HG03521 (cell line): ENCODE results near the gene FTO.

Experiments
- ATAC-seq: cut with Tn5 transposase; IDR thresholded peaks from one replicate; pipeline ENCODE4 v1.9.1; 2021; ENCODE audit warnings: mild to moderate bottlenecking, moderate library complexity; ENCODE audit not compliant: unreplicated experiment

The FTO gene

DNA sequence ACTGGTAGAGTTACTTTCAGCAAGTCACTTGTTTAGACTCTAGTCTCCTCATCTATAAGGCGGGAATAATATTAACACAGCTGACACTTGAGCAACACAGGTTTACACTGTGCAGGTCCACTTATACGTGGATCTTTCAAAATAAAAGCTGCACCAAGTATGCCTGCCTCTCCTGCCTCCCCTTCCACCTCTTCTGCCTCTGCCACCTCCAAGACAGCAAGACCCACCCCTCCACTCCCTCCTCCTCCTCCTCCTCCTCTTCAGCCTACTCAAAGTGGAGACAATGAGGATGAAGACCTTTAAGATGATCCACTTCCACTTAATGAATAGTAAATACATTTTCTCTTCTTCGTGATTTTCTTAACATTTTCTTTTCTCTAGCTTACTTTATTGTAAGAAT lies 285.6 kb downstream of the FTO start:
- no peak for ATAC-seq

DNA sequence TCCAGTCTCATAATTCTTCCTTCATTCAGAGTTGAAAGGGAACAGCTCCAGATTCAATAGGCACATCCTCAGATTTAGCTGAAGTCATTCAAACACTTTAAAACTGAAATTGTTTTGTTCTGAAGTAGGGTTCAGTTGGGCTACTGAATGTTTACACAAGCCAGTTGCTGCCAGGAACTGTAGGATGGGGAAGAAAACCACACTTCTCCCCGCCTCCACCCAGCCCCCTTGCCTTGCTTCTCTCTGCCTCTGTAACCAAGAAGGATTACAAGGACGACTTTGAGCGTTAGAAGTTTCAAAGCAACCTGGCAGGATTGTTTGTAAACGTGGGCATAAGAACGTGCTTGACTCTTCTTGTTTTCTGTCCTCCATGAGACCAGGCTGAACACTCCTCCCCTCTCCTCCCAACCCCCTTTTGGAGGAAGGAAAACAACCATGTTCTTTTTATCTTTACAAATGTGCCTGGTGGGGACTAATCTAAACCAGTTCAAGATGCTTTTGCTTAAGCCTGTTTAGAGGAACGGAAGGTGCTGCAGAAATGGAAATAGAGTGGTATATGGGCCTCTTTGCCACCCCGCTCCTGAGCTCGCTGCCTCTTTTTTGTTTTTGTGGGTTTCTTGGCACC lies 287.9 kb downstream of the FTO start:
- no peak for ATAC-seq

DNA sequence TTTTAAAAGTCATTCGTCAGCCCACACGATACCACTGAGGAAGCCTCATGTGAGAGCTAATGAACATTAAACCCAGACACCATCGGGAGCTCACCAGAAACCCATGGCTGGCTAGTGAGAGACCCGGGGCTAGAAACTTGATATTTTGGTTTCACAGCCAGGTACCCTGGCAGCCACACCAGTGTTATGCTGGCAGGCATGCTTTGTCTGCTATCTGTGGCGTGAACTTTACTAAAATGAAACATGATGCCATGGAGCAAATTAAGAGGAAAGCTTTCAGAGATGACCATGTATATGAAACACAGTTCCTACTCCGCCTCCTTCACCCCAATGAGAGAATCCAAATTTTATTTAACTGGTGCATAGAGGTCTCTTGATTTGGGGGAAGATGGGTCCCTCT lies 291.4 kb downstream of the FTO start:
- ATAC-seq, result no peak

DNA sequence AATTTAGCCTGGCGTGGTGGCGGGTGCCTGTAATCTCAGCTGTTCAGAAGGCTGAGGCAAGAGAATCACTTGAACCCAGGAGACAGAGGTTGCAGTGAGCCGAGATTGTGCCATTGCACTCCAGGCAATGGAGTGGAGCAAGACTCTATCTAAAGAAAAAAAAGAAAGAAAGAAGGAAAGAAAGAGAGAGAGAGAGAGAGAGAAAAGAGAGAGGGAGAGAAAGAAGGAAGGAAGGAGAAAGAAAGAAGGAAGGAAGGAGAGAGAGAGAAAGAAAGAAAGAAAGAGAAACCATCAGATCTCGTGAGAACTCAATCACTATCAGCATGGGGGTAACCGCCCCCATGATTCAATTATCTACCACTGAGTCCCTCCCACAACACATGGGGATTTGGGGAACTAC lies 293.0 kb downstream of the FTO start:
- no peak for ATAC-seq

DNA sequence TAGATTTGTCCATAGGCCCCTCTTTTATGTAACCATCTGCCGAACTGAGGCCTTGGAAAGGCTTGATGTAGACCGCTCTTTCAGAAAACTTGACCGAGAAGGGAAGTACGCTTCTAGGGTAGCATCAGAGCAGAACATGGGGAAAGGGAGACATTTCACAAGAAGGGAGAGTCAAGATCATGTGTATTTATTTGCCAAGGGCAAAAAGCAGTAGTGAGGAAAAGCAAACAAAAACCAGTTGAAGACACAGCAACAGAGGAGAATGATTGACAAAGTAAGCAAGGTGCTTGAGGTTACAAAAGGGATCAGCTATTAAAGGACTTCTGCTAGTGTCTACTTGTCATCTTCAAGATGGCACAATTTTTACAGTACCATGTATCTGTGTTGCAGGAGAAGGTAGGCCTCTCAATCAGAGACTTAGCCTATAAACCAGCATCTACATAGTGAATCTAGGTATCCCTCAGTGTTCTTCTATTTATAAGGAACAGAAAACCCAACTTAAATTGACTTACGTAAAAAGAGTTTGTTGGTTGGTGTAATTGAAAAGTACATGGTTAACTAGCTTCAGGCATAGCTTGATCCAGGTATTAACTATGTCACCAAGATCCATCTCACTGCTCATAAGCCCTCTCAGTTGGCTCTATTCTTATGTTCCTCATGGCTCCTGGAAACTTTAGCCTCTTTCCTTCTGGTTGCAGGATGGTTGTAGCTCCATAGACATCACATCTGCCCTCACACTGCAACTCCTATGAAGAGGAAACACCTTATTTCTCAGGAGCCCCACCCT lies 294.3 kb downstream of the FTO start:
- no peak for ATAC-seq

DNA sequence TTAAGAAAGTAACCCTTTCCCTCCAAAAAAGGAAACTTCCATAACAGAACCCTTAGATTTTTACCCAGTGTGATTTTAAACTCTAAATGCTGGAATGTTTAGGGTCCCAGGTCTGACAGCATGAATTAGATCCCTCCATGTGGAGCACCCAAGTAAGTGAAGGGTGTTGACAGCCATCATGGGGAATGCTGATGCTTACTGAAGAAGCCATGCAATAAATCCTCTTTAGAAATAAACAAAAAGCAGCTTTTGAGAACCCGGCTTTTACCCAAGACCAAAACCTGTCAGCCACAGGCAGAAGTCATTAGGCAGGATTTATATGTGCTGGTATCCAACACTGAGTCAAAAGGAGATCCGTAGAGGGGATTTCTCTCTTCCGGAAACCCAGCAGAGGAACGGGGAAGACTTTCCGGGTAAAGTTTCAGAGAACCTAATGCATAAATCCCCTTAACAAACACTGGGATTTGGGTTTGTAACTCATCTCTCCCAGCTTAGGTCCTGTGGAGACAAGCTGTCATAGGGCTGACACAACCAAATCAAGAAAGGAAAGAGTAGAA lies 295.1 kb downstream of the FTO start:
- ATAC-seq, result no peak

DNA sequence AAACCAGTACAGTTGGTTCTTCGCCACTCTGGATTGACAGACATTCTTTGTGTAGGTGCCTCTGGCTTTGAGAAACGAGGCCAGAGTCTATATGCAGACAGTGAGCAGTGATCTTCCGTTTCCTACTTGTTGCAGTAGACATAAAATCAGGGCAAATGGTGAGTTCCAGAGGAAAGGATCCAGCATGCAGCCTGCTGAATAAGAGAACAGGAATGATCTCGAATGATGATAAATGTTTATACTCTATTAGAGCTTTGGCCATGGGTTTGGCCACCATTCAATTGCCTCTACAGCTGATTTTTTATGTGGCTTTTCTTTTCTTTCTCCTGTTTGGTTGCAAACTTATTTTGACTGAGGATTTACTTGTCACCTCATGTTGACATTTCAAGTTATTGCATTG lies 295.9 kb downstream of the FTO start:
- no peak for ATAC-seq

DNA sequence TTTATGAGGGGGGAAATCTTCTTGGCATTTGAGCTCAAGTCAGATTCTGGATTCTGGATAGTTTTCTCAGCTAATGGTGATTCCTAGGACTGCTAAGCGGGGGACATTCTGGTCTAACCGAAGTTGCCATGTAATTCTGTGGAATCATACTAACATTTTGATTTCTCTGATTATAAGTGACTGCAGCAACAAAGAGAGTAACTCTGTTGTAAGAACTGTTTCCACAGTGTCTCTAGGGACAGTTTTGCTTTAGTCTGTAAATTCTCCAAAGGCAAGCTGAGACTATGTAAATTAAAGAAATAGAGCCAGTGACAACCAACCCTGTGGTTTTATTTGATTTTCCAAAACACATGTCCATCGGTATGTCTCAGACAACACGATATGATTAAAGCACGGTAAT lies 296.4 kb downstream of the FTO start:
- no peak for ATAC-seq

DNA sequence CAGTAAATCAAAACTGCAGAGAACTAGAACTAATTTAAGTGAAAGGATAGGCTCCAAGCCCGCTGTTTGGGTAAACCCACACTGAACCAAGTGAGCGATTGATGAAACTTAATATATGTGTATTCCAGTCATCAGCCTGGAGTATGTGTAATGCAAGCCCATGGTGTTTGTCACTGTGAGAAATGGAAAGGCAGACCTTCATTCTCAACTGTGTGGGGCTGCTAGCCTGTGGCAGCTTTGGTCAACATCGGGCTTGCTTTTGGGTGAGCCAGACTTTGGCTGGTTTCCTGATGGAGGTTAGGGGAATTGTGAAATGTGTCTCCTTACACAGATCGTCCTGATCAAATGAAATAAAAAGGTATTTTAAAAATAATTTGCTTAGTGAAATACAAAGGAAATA lies 302.7 kb downstream of the FTO start:
- ATAC-seq, result no peak

DNA sequence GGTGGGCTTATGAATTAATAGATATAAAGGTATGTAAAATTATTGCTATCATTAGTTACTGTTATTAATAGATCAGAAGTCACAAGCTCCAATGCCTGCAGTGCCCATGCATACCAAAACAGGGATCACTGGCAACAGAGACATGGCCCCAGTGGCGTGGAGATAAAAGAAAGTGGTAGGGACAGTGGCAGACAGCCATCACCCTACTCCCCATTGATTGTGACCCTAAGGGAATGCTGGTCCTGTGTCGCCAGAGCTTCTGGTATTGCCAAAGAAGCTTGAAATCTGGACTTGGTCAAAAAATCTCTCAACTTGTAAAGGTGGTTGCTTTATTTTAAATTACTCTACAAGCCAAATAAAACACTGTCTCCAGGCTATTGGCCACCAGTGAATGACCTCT lies 303.5 kb downstream of the FTO start:
- no peak for ATAC-seq

DNA sequence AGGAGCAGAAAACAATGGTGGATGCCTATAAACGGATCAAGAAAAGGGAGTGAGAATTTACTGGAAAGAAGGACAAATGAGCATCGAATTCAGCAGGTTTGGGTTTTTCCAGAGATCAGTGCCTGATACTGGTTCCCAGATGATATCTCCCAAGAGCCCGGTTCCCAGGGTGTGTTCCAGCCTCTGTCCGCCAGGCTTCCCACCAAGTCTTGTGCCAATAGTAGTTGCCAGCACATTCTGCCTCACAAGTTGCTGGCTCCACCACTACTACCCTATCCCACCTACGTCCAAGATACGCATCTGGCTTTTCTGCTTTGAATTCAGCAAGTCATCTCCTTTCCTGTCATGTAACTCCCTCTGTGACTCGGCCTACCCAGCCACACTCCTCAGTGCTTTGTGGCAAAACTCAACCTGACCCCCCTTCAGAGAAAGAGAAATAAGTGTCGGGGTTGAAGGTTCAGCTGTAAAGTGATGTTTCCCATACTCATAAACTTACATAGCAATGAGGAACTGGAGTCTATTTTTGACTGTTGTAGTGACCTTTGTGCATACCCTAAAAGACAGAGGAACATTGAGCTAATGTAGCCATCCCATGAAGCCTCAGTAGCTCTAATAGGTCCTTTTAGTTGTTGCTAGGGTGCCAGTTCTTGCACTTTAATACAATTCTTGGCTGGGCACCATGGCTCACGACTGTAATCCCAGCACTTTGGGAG lies 305.7 kb downstream of the FTO start:
- ATAC-seq, result no peak

DNA sequence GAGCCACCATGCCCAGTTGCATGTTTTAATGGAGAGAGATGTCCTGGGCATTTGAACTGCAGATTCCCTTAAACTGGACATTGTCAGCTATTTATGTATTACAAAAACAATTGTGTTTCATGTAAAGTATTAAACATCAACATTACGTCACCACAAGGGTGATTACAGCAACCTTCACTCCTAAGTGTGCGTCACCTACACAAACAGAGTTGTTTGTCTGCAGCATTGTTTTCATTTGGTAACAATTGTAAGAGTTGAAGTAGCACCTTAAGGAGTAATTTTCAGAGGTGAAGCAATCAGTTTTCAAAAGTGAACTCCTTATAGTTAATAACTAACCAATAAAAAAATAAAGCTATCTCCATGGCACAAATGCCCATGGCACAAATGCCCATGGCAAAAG lies 311.2 kb downstream of the FTO start:
- ATAC-seq, result no peak

DNA sequence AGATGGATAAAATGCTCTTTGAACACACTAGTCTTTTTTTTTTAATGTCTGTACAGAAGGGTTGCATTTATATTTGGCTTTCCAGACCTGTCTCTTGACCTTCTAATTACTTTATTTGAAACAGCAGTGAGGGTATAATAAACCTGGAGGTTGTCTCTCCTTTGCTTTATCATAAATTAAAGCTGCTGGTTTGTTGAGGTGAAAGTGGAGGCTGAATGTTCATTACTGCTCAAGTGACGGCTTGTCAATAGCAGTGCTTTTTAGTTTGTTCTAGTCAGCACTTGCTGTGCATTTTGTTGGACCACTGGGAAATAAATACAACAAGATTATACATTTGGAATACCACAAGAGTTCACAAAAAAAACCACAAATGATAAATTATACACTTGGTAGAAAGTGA lies 318.4 kb downstream of the FTO start:
- no peak for ATAC-seq

DNA sequence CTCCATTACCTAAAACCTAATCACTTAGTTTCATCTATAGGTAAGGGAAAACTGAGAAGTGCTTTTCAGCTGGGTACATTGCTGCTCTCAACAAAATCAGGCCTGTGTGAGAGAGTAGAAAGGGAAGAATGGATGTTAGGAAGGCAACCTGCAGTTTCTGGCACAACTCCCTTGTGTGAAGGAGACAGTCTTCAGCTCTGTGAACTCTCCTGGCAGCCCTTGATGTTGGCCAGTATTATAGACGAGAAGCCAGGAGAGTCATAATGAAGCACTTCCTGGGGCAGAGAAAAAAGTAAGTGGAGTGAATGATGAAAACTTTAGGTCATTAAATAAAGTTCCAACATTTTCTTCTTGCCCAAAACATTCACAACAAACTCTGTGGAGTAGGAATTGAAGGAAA lies 322.5 kb downstream of the FTO start:
- no peak for ATAC-seq

DNA sequence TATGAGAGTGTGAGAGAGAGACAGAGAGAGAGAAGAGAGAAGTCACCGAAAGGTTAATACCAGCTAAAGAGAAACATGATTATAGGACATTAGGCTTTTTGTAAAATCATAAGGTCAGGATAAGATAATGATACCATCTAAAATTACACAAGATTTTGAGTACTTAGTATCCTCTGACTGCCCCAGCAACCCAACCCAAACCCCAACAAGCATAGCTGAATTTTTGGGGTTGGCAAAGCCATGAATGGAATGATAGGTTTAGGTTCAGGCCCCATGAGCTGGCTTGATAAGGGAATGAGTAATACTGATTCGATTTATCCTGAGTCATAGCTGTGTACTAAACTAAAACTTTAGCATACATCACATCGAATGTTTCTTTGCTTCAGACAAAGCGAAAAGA lies 323.1 kb downstream of the FTO start:
- ATAC-seq, result no peak

DNA sequence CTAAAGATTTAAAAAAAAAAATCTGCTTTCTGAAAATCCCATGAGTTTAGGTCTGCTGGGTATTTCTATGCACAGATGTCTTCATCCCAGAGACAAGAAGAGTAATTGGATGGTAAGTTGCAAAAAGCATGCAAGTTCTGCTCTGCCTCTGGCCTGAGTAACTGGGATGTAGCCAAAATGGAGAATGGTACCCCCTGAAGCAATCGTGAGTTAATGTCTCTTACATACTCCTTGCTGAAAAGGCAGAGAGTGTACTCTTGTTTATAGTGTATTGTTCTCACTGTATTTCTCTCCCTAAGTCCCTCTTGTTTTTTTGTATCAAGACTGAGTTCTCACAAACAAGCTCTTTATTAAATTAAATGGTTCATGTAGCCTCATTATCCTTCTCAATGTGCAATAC lies 323.6 kb downstream of the FTO start:
- no peak for ATAC-seq

DNA sequence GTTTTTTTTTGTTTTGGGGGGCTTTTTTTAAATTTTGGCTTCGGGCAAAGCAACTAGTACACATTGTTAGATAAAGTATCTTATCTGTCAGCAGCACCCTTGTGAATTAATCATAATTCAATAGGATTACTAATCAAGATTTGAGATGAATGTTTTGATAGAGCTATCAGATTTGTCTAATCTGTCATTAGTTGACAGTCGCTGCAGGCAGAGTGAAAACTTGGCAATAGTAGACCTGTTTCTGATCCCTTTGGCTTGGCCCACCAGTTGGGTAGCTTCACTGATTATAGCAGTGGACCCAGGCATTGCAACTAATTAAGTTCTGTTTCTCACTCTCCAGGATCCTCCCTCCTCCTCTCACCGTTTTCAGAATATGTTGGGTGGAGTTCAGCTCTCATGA lies 324.0 kb downstream of the FTO start:
- ATAC-seq, result no peak

DNA sequence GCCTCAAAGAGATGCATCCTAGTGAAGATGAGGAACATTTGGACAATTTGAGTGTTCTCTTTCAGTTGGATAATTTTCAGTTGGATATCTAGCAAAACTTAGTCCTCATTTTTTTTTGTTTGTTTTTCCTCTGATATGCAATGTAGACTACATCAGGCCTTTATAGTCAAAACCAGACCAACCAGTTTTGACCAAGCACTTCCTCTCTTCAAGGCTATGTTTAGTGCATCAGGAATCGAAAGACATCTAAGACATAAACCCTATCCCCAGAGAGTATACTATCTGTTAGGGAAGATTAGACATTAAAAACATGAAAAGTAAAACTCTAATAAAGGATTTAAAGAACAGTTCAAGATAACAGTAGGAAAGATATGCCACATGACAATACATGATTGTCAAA lies 326.5 kb downstream of the FTO start:
- no peak for ATAC-seq

DNA sequence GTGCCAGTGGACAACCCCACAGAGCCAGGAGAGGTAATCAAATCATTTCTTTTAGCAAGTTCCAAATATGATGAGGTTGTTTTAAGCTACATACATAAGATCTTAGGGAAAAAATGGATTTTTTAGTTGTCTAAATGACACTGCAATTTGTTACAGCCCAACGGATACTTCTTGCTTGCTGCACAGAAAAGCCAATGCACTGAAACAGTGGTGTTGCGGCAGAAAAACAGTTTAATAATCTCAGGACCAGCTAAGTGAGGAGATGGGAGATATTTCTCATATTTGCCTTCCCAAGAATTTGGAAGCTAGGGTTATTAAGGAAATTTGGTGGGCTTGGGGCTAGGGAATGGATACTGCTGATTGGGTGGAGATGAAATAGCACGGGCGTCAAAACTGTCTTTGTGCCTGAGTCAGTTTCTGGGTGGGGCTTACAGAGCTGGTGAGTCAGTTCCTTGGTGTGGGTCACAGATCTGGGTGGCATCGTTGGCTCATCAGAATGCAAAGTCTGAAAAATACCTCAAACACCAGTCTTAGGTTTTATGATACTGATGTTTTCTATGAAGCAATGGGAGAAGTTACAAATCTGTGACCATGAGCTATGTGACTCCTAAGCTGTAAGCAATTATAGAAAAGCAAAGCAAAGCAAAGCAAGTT lies 327.3 kb downstream of the FTO start:
- no peak for ATAC-seq

DNA sequence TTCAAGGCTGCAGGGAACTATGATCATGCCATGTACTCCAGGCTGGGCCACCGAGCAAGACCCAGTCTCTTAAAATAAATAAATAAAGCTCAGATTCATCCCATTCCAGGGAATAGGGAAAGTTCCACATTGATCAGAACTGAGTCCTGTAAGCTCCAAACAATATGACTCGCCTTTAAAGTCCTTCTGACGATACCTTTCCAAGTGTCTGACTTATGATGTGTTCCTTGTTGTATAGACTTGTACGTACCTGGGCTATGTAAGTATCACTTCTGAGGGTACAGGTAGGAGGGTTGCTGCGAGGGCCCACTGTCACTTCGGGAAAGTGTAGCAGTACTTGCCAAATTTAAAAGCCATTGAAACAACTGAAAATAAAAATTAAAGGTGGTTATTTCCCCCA lies 329.8 kb downstream of the FTO start:
- no peak for ATAC-seq

DNA sequence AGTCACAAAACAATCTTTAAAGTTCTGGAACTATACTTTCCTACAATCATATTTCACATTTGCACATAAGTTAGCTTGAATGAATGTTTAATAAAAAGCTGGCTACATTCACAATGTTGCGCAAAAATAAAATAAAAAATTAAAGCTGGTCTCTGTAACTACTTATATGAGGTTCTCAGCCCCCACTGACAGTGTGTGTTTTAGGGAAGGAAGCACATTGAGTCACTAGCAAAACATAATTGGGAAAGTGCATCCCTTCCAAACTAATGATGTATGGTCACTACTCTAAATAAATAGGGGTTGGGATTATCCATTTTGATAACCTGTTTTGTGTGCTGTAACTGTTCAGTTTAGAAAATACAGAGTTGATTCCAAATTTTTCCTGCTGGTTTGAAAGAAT lies 330.7 kb downstream of the FTO start:
- no peak for ATAC-seq
